Retina (tissue), 1 donor: Measurements from ENCODE around the gene PIEZO2.

Experiments
- DNase-seq: peaks from one replicate; pipeline ENCODE4 v3.0.0-alpha.2; 2016

Gene PIEZO2

DNA sequence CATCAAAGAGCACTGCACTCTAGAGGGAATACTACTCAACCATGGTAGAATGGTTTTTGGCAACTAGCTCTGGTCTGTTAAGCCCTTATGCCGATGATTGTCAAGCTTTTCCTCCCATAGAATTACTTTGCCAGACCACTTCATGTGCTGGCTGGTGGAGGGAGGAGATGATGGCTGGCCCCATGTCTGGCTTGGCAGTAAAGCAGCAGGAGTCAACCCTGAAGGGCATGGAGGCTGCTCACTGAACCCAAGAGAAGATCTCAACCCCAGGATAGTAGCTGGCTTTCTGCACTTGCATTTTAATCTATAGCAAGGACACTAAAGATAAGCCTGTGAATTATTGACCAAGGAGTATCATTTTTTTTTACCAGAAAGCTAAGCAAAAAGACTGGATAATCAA lies 309.9 kb downstream of the PIEZO2 start:
- DNase-seq, result no peak

GRCh38 chr18:10838553-10838952 lies 310.8 kb downstream of the PIEZO2 start:
- no peak for DNase-seq

GRCh38 chr18:10834128-10834815 lies 315.1 kb downstream of the PIEZO2 start:
- no peak for DNase-seq

DNA sequence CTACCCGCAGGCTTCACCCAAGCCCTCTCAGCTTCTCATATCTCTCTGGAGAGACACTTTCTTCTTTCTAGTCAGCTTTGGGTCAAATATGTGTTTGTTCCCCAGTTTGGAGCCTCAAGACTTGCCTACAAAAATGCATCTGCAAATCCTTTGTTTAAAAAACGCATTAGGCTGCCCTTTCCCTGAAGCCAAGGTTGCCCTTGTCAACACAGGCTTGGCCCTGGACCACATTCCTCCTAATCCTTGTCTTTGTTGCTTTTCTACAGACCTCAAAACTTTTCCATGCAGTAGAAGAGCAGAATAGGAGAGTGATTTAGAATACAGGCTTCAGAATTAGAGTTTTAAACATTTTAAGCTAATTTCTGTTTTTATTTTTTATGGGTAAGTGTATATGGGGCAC lies 315.7 kb downstream of the PIEZO2 start:
- no peak for DNase-seq

DNA sequence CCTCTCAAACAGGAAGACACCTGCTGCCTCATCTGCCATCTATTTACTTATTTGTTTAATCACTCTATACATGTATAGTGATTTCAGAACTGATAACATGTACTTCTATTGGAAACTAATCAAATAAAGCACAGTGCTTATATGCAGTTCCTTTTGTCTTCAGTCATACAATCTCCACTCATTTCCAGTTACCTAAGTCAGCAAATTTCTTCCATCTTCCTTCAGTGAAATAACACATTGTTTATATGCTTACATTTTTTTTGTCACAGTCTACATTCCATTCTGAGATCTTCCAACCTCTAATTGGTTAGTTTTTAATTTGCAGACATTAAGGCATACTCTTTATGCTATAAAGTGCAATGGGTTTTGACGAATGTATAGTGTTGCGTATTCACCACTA lies 323.0 kb downstream of the PIEZO2 start:
- no peak for DNase-seq

DNA sequence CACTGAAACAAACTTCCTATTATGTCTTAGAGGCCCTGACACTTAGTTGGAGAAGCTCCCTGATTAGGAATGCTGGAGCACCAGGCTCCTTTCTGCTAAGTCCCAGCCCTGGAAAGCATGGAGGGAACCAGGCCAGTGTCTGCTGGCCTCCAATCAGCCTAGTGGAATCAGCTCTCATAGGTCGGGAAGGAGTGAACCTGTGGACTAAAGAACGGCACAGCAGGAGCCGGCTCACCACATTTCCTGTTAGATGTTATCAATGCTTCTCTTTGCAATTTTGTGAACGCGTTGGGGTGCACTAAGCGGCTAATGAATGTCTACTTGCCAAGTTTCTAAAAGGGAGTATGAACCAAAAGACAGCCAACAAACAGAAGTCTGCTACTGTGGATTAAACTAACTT lies 326.9 kb downstream of the PIEZO2 start:
- DNase-seq, result no peak

- no peak for DNase-seq
Observed at GRCh38 chr18:10820681-10821080, 328.7 kb downstream of the PIEZO2 start.

- no peak for DNase-seq
Observed at GRCh38 chr18:10814336-10814735, 335.0 kb downstream of the PIEZO2 start.

GRCh38 chr18:10805587-10806118 lies 343.7 kb downstream of the PIEZO2 start:
- DNase-seq, result no peak

- DNase-seq, result no peak
Observed at GRCh38 chr18:10804126-10804525, 345.2 kb downstream of the PIEZO2 start.

DNA sequence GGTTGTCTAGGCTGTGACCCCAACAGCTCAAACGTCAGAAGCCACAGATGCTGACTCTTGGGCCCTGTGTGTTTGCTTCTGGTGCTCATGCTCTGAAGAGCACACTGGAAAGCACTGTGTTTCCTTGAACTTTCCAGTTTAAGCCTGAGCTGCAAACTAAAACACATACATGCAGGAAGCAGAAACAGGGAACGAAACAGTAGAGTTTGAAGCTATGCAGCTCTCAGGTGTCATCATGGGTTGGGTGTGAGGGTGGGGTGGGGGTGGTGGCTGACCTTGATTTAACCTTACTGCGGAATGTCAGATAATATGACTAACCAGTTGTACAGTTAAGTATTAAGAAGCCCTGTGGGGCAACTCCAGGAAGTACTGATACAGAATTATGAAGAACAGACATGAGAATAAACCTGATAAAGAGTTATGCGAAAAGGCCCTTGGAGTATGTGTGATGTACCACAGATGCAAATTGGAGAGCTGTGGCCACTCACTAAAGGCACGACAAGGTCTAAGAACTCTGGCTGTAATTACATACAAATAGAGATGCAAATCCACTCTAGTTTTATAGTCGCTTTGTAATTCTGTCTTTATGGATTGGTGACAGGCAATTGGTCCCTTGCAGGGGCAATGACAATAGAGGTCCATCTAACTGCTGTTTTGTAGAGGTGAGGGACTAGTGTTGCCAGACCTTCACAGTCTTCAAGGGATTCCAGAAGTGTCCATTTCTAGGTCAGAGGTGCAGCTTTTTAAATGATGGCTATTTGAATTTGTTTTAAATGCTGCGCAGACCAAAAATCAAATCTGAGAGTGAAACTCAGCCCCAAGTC lies 350.4 kb downstream of the PIEZO2 start:
- DNase-seq, result no peak

DNA sequence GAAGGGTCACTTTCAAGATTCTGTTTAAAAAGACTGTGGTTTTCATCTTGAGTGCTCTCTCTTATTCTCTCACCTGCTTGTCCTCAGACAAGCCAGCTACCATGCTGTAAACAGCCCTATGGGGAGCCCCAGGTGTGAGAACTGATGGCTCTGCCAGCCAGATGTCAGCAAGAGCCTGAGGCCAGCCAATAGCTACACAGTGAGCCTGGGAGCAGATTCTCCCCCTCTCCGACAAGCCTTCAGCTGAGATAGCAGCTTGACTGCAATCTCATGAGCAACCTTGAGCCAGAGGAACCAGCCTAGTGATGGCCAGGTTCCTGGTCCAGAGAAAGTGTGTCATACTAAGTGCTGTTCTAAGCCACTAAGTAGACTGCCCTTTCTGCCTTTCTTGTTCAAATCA lies 351.5 kb downstream of the PIEZO2 start:
- no peak for DNase-seq

DNA sequence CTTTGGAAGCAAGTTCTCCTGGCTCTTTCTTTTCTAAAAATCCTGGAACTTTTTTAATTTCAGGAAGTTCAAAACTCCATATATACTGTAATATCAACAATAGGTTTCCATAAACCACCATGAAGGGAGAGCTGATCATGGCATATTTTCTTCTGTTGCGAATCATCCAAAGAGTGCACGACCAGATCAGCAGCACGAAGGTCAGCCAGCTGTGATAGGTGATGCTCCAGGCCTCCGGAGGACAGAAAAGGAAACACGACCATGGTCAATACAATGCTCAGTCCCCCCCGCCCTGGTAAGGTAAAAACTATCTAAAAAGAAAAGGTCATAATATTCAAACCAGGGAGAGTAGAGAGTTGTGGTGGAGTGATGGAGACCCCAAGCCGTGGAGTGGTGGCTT lies 354.6 kb downstream of the PIEZO2 start:
- DNase-seq, result no peak

DNA sequence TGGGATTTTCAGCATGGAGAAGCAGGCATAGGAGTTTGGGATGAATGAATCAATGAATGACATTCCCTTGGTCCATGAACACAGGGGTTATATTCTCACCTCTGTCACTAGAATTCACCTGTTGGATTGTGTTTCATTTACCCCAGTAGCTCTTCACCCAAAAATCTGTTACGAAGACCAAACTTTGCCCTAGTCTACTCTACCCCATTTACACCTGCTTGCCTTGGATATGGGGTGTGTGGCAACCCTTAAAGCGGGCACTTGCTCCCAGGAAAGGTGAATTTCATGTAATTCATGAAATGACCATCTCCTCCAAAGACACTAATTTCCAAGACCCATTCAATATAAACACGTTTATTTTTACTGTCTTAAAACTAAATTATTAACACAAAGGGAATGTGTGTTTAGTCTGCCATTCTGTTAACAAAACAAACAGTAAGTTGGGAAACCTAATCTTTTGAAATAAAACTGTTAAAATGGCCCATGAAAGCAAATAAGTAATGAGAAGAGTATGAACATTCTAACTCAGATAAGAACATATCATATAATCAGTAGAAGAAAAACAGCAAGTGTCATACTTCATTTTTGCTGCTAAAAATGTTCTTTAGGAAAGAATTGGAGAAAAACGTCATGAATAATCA lies 355.5 kb downstream of the PIEZO2 start:
- no peak for DNase-seq

DNA sequence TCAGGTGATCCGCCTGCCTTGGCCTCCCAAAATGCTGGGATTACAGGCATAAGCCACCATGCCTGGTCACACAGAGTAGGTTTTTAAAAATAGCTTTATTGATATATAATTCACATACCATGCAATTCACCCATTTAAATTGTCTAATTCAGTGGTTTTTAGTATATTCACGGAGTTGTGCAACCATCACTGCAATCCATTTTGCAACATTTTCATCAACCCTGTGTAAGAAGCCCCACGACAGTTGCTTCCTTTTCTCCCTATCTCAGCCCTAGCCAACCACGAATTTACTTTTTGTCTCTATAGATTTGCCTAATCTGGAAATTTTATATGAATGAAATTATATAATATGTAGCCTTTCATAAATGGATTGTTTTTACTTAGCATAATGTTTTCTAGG lies 357.2 kb downstream of the PIEZO2 start:
- no peak for DNase-seq

GRCh38 chr18:10791169-10791831 lies 358.1 kb downstream of the PIEZO2 start:
- DNase-seq, result no peak

DNA sequence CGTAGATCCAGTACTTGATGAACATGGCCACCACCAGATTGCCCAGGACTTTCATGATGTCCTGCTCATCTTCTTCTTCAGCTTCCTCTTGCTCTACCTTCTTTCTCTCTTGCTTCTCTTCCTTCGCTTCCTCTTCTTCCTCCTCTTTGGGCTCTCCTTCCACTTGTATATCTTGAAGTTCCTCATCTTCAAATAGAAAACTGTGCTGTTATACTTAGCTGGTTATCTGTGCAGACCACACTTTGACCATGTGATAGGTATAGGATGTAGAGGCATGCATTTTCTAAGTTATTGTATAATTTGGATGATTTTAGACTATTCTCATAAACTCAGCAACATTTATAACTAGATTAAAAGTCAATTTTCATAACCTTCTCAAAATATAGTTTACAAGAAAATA lies 360.2 kb downstream of the PIEZO2 start:
- DNase-seq, result no peak

GRCh38 chr18:10787293-10787901 lies 362.0 kb downstream of the PIEZO2 start:
- peak; percentile 12 for DNase-seq

- DNase-seq, result no peak
Observed at GRCh38 chr18:10785798-10786197, 363.6 kb downstream of the PIEZO2 start.

GRCh38 chr18:10784596-10785202 lies 364.7 kb downstream of the PIEZO2 start:
- no peak for DNase-seq

DNA sequence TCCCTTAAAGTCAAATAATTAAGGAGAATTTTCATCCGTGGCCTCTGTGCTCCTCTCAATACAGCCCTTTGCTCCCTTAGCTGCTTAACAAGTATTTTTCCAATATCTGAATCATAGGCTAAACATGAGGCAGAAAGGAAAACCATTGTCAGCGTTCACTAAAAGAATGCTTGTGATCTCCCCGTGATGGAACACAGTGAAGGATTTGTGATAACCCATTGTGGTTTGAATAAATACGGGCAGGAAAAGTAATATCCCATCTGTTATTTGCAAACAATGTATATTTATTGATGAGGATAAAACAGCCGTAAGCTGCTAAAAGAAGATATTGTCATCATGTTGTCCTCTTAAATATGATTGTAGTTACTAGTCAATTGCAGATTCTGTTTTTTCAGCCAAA lies 365.4 kb downstream of the PIEZO2 start:
- no peak for DNase-seq

- no peak for DNase-seq
Observed at GRCh38 chr18:10776493-10776892, 372.9 kb downstream of the PIEZO2 start.
